GM23338 (cell line): ENCODE measurements around the gene GRIA4. TPM values are rescaled to one million over a fixed set of nuclear protein-coding genes. Genes with fewer than 3 reads are reported as not detected.

ENCODE experiments used
- ATAC-seq: fragments of 200-7000 bp; cut with Tn5 transposase; 3 replicates; pipeline ENCODE4 v1.9.1; 2020
- DNase-seq: peaks from one replicate; pipeline ENCODE4 v3.0.0-alpha.2; 2015; ENCODE audit warnings: low spot score
- H2AFZ ChIP-seq: fragments of 200-600 bp; sonication (generic); 2 replicates; pipeline ENCODE4 v1.8.0; 2016; ENCODE audit warnings: antibody characterized with exemption, mild to moderate bottlenecking, moderate library complexity
- H3F3A ChIP-seq: fragments of 200-600 bp; sonication (generic); replicated peaks from 2 replicates; pipeline ENCODE4 v1.8.0; 2017; ENCODE audit warnings: antibody characterized with exemption, mixed run types, low read depth
- H3K27ac ChIP-seq: fragments of 200-600 bp; sonication (generic); 2 replicates; pipeline ENCODE4 v1.6.1; 2016; ENCODE audit warnings: low read depth
- H3K27me3 ChIP-seq: fragments of 200-600 bp; sonication (generic); 2 replicates; pipeline ENCODE4 v1.8.0; 2016; ENCODE audit warnings: mild to moderate bottlenecking, mixed run types, moderate library complexity; ENCODE audit not compliant: insufficient read depth
- H3K36me3 ChIP-seq: fragments of 200-600 bp; sonication (generic); 2 replicates; pipeline ENCODE4 v1.8.0; 2016; ENCODE audit warnings: mild to moderate bottlenecking; ENCODE audit not compliant: insufficient read depth
- H3K4me1 ChIP-seq: fragments of 200-600 bp; sonication (generic); 2 replicates; pipeline ENCODE4 v1.8.0; 2016; ENCODE audit warnings: mild to moderate bottlenecking, moderate library complexity; ENCODE audit not compliant: insufficient read depth
- H3K4me2 ChIP-seq: fragments of 200-600 bp; sonication (generic); 2 replicates; pipeline ENCODE4 v1.7.1; 2017; ENCODE audit warnings: mixed run types
- H3K4me3 ChIP-seq: fragments of 200-600 bp; sonication (generic); 2 replicates; pipeline ENCODE4 v1.6.1; 2016; ENCODE audit warnings: mixed run types
- H3K79me2 ChIP-seq: fragments of 200-600 bp; sonication (generic); replicated peaks from 2 replicates; pipeline ENCODE4 v1.8.0; 2017; ENCODE audit warnings: mild to moderate bottlenecking; ENCODE audit not compliant: insufficient read depth
- H3K9me2 ChIP-seq: fragments of 200-600 bp; sonication (generic); 2 replicates; pipeline ENCODE4 v1.8.0; 2017; ENCODE audit not compliant: insufficient read depth
- H4K20me1 ChIP-seq: fragments of 200-600 bp; sonication (generic); replicated peaks from 2 replicates; pipeline ENCODE4 v1.8.0; 2017; ENCODE audit warnings: mild to moderate bottlenecking; ENCODE audit not compliant: insufficient read depth
- H3K27ac Mint-ChIP-seq: 2 replicates; pipeline ENCODE4 v1.8.0; 2020; ENCODE audit warnings: inconsistent platforms, mild to moderate bottlenecking, moderate library complexity, mixed read lengths
- H3K27me3 Mint-ChIP-seq: 3 replicates; pipeline ENCODE4 v1.8.0; 2022; ENCODE audit warnings: low read depth, mild to moderate bottlenecking, moderate library complexity, mixed read lengths, inconsistent platforms; ENCODE audit not compliant: insufficient read depth, poor library complexity
- H3K36me3 Mint-ChIP-seq: 3 replicates; pipeline ENCODE4 v1.8.0; 2021; ENCODE audit warnings: low read depth, mild to moderate bottlenecking, inconsistent platforms, moderate library complexity, mixed read lengths
- H3K4me1 Mint-ChIP-seq: 3 replicates; pipeline ENCODE4 v1.8.0; 2020; ENCODE audit warnings: mild to moderate bottlenecking, inconsistent platforms, mixed read lengths
- H3K4me3 Mint-ChIP-seq: 3 replicates; pipeline ENCODE4 v1.8.0; 2021; ENCODE audit warnings: moderate library complexity, mild to moderate bottlenecking, inconsistent platforms, mixed read lengths
- H3K9me3 Mint-ChIP-seq: 3 replicates; pipeline ENCODE4 v1.8.0; 2020; ENCODE audit warnings: moderate library complexity, mild to moderate bottlenecking, inconsistent platforms, mixed read lengths
- CREB1 ChIP-seq: fragments of 250-450 bp; sonication (Bioruptor Pico); IDR thresholded peaks from 2 replicates; pipeline ENCODE4 v1.5.0; 2020; ENCODE audit warnings: low read depth, mild to moderate bottlenecking, moderate library complexity
- EZH2 ChIP-seq: fragments of 200-600 bp; sonication (generic); IDR thresholded peaks from one replicate; pipeline ENCODE4 v1.8.0; 2017; ENCODE audit warnings: antibody characterized with exemption, mild to moderate bottlenecking, low read depth; ENCODE audit not compliant: unreplicated experiment
- EZH2phosphoT487 ChIP-seq: fragments of 200-600 bp; sonication (generic); IDR thresholded peaks from one replicate; pipeline ENCODE4 v1.8.1; 2018; ENCODE audit warnings: antibody characterized with exemption; ENCODE audit not compliant: unreplicated experiment
- JUNB ChIP-seq: IDR thresholded peaks from one replicate; pipeline ENCODE4 v1.6.1; 2016; ENCODE audit warnings: antibody characterized with exemption; ENCODE audit not compliant: unreplicated experiment
- NANOG ChIP-seq: IDR thresholded peaks from 2 replicates; pipeline ENCODE4 v1.6.1; 2016; ENCODE audit warnings: antibody characterized with exemption, borderline replicate concordance
- POLR2AphosphoS5 ChIP-seq: IDR thresholded peaks from 2 replicates; pipeline ENCODE4 v1.6.1; 2016; ENCODE audit warnings: antibody characterized with exemption, low read depth
- ZNF114 ChIP-seq: fragments of 250-450 bp; sonication (Bioruptor Pico); IDR thresholded peaks from 2 replicates; pipeline ENCODE4 v1.5.0; 2020; ENCODE audit warnings: mild to moderate bottlenecking, moderate library complexity
- ZNF331 ChIP-seq: fragments of 250-450 bp; sonication (Bioruptor Pico); IDR thresholded peaks from 2 replicates; pipeline ENCODE4 v1.5.0; 2020; ENCODE audit warnings: low read depth, mild to moderate bottlenecking, moderate library complexity
- polyA plus RNA-seq: library from polyadenylated mRNA; unstranded; fragments of >200 nt; fragmentation: Nextera tagmentation; extraction: Ambion mirVana; gene quantifications from 2 replicates; pipeline ENCODE4 v1.2.1, GENCODE V29; 2016
- total RNA-seq: library from RNA; depleted of rRNA; stranded (reverse); fragments of >200 nt; shearing (Covaris generic); gene quantifications from 2 replicates; pipeline ENCODE4 v1.2.3, GENCODE V29; 2014
- TF ChIP-seq, protein P1 (sequence below): IDR thresholded peaks from one replicate; pipeline ENCODE4 v1.6.1; 2018; ENCODE audit warnings: antibody characterized with exemption; ENCODE audit not compliant: unreplicated experiment
- TF ChIP-seq, protein P2 (sequence below), 2 experiments: fragments of 200-600 bp in 1 of 2; sonication (generic) in 1 of 2; conservative IDR thresholded peaks; 2 replicates each; pipeline versions ENCODE4 v1.5.1 to v1.6.1; 2016 to 2017; ENCODE audit warnings: antibody characterized with exemption in 2 of 2, low read depth in 2 of 2, mild to moderate bottlenecking in 2 of 2, moderate library complexity in 1 of 2
- TF ChIP-seq, protein P3 (sequence below): IDR thresholded peaks from 2 replicates; pipeline ENCODE4 v1.6.1; 2016; ENCODE audit warnings: antibody characterized with exemption

Gene GRIA4
- total and polyA plus RNA-seq, 2 experiments from 2014 or later, result 17.8 to 71.1 TPM

DNA sequence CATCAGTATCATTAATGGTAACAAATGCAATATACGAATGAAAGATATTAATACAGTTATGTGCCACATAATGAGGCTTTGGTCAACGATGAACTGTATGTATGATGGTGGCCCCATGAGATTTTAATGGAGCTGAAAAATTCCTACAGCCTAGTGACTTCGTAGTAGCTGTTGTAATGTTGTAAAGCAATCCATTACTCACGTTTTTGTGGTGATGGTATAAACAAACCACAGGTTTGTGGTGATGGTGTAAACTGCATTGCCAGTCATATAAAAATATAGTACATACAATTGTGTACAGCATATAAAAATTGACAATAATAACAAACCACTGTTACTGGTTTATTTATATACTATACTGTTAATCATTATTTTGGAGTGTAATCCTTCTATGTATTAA, 27.4 kb upstream of the GRIA4 start (continued):
- TF ChIP-seq, protein P1, sequence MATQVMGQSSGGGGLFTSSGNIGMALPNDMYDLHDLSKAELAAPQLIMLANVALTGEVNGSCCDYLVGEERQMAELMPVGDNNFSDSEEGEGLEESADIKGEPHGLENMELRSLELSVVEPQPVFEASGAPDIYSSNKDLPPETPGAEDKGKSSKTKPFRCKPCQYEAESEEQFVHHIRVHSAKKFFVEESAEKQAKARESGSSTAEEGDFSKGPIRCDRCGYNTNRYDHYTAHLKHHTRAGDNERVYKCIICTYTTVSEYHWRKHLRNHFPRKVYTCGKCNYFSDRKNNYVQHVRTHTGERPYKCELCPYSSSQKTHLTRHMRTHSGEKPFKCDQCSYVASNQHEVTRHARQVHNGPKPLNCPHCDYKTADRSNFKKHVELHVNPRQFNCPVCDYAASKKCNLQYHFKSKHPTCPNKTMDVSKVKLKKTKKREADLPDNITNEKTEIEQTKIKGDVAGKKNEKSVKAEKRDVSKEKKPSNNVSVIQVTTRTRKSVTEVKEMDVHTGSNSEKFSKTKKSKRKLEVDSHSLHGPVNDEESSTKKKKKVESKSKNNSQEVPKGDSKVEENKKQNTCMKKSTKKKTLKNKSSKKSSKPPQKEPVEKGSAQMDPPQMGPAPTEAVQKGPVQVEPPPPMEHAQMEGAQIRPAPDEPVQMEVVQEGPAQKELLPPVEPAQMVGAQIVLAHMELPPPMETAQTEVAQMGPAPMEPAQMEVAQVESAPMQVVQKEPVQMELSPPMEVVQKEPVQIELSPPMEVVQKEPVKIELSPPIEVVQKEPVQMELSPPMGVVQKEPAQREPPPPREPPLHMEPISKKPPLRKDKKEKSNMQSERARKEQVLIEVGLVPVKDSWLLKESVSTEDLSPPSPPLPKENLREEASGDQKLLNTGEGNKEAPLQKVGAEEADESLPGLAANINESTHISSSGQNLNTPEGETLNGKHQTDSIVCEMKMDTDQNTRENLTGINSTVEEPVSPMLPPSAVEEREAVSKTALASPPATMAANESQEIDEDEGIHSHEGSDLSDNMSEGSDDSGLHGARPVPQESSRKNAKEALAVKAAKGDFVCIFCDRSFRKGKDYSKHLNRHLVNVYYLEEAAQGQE, result no peak
- TF ChIP-seq ZNF331 (no peak), EZH2 (no peak), ZNF114 (CRISPR knock-in tag) (no peak), EZH2phosphoT487 (no peak), POLR2AphosphoS5 (no peak), NANOG (no peak), CREB1 (no peak), JUNB (no peak)
- TF ChIP-seq, protein P2, sequence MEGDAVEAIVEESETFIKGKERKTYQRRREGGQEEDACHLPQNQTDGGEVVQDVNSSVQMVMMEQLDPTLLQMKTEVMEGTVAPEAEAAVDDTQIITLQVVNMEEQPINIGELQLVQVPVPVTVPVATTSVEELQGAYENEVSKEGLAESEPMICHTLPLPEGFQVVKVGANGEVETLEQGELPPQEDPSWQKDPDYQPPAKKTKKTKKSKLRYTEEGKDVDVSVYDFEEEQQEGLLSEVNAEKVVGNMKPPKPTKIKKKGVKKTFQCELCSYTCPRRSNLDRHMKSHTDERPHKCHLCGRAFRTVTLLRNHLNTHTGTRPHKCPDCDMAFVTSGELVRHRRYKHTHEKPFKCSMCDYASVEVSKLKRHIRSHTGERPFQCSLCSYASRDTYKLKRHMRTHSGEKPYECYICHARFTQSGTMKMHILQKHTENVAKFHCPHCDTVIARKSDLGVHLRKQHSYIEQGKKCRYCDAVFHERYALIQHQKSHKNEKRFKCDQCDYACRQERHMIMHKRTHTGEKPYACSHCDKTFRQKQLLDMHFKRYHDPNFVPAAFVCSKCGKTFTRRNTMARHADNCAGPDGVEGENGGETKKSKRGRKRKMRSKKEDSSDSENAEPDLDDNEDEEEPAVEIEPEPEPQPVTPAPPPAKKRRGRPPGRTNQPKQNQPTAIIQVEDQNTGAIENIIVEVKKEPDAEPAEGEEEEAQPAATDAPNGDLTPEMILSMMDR (conservative IDR thresholded peaks at IDR 0.05; ENCODE audit: low read depth in 2 of 2), result no peak
- TF ChIP-seq, protein P3, sequence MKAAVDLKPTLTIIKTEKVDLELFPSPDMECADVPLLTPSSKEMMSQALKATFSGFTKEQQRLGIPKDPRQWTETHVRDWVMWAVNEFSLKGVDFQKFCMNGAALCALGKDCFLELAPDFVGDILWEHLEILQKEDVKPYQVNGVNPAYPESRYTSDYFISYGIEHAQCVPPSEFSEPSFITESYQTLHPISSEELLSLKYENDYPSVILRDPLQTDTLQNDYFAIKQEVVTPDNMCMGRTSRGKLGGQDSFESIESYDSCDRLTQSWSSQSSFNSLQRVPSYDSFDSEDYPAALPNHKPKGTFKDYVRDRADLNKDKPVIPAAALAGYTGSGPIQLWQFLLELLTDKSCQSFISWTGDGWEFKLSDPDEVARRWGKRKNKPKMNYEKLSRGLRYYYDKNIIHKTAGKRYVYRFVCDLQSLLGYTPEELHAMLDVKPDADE, result no peak

- no peak overlapping the region for H2AFZ ChIP-seq
- TF ChIP-seq, protein P1, result no peak
- TF ChIP-seq JUNB (no peak), EZH2 (no peak)
- TF ChIP-seq, protein P3, result no peak
Measured at GRCh38 chr11:105588001-105588400, 21.9 kb upstream of the GRIA4 start.

More at GRCh38 chr11:105588001-105588400, 21.9 kb upstream of the GRIA4 start:
- no peaks in the 10 kb centered on the region for H3K36me3 ChIP-seq
- no peaks in the 10 kb centered on the region for H3K79me2 ChIP-seq
- Mint-ChIP-seq H3K9me3 (no peaks in the 10 kb centered on the region), H3K36me3 (no peaks in the 10 kb centered on the region), H3K27ac (no peak overlapping the region), H3K4me1 (no peaks in the 10 kb centered on the region), H3K27me3 (no peaks in the 10 kb centered on the region), H3K4me3 (no peak overlapping the region)
- no peaks in the 10 kb centered on the region for H4K20me1 ChIP-seq
- DNase-seq (no peak), ATAC-seq (no peak)
- no peaks in the 10 kb centered on the region for H3K9me2 ChIP-seq
- no peak overlapping the region for H3K27ac ChIP-seq
- no peaks in the 10 kb centered on the region for H3K4me1 ChIP-seq
- no peaks in the 10 kb centered on the region for H3K27me3 ChIP-seq
- no peak overlapping the region for H3K4me2 ChIP-seq
- H3F3A ChIP-seq, result no peaks in the 10 kb centered on the region
- no peak overlapping the region for H3K4me3 ChIP-seq
